ENCODE measurements around the gene ZNRF1. TPM values are rescaled to one million over a fixed set of nuclear protein-coding genes. Genes with fewer than 3 reads are reported as not detected.

ZNRF1 gene
- total and polyA plus RNA-seq, 2 of the 13 experiments (the other 11 are each of a cell fraction or from before 2014, with no cell fraction given): 43.9 to 58.7 TPM

- TF ChIP-seq SP1 (IDR thresholded peaks at IDR 0.05): no peak
- TF ChIP-seq SP1 (CRISPR knock-in tag; IDR thresholded peaks at IDR 0.05): no peak
- peak; percentile 93 for TF ChIP-seq ZBTB20 (CRISPR knock-in tag; IDR thresholded peaks at IDR 0.05; ENCODE audit: borderline replicate concordance, low read depth)
- TF ChIP-seq ZFP82 (CRISPR knock-in tag; IDR thresholded peaks at IDR 0.05; ENCODE audit: borderline replicate concordance): no peak
- TF ChIP-seq, protein P1, sequence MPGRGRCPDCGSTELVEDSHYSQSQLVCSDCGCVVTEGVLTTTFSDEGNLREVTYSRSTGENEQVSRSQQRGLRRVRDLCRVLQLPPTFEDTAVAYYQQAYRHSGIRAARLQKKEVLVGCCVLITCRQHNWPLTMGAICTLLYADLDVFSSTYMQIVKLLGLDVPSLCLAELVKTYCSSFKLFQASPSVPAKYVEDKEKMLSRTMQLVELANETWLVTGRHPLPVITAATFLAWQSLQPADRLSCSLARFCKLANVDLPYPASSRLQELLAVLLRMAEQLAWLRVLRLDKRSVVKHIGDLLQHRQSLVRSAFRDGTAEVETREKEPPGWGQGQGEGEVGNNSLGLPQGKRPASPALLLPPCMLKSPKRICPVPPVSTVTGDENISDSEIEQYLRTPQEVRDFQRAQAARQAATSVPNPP (CRISPR knock-in tag; IDR thresholded peaks at IDR 0.05): no peak
- 0 out of 2 replicates have a peak, but pooled peaks have one; percentile 63 for TF ChIP-seq TOPORS (CRISPR knock-in tag; IDR thresholded peaks at IDR 0.05)
- TF ChIP-seq, protein P2, sequence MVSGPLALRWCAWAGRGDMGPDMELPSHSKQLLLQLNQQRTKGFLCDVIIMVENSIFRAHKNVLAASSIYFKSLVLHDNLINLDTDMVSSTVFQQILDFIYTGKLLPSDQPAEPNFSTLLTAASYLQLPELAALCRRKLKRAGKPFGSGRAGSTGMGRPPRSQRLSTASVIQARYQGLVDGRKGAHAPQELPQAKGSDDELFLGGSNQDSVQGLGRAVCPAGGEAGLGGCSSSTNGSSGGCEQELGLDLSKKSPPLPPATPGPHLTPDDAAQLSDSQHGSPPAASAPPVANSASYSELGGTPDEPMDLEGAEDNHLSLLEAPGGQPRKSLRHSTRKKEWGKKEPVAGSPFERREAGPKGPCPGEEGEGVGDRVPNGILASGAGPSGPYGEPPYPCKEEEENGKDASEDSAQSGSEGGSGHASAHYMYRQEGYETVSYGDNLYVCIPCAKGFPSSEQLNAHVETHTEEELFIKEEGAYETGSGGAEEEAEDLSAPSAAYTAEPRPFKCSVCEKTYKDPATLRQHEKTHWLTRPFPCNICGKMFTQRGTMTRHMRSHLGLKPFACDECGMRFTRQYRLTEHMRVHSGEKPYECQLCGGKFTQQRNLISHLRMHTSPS (CRISPR knock-in tag; IDR thresholded peaks at IDR 0.05; ENCODE audit: low read depth): peak; percentile 98
- no peak for TF ChIP-seq CCDC6 (CRISPR knock-in tag; IDR thresholded peaks at IDR 0.05)
- TF ChIP-seq ZNF10 (CRISPR knock-in tag; IDR thresholded peaks at IDR 0.05; ENCODE audit: borderline replicate concordance, low read depth): no peak
- TF ChIP-seq REL (CRISPR knock-in tag; conservative IDR thresholded peaks at IDR 0.05): no peak
- no peak for TF ChIP-seq ATAD3A (CRISPR knock-in tag; IDR thresholded peaks at IDR 0.05)
- no peak for TF ChIP-seq PAWR (CRISPR knock-in tag; IDR thresholded peaks at IDR 0.05; ENCODE audit: borderline replicate concordance)
- TF ChIP-seq SRSF9 (IDR thresholded peaks at IDR 0.05; ENCODE audit: borderline replicate concordance, insufficient read depth, low read depth, low read length, poor library complexity, severe bottlenecking): no peak
- TF ChIP-seq SPEN (CRISPR knock-in tag; IDR thresholded peaks at IDR 0.05; ENCODE audit: low read depth): no peak
- no peak for TF ChIP-seq IRX3 (CRISPR knock-in tag; IDR thresholded peaks at IDR 0.05; ENCODE audit: borderline replicate concordance, low read depth)
- TF ChIP-seq ZFP36L1 (CRISPR knock-in tag; IDR thresholded peaks at IDR 0.05): no peak
- TF ChIP-seq, protein P3, sequence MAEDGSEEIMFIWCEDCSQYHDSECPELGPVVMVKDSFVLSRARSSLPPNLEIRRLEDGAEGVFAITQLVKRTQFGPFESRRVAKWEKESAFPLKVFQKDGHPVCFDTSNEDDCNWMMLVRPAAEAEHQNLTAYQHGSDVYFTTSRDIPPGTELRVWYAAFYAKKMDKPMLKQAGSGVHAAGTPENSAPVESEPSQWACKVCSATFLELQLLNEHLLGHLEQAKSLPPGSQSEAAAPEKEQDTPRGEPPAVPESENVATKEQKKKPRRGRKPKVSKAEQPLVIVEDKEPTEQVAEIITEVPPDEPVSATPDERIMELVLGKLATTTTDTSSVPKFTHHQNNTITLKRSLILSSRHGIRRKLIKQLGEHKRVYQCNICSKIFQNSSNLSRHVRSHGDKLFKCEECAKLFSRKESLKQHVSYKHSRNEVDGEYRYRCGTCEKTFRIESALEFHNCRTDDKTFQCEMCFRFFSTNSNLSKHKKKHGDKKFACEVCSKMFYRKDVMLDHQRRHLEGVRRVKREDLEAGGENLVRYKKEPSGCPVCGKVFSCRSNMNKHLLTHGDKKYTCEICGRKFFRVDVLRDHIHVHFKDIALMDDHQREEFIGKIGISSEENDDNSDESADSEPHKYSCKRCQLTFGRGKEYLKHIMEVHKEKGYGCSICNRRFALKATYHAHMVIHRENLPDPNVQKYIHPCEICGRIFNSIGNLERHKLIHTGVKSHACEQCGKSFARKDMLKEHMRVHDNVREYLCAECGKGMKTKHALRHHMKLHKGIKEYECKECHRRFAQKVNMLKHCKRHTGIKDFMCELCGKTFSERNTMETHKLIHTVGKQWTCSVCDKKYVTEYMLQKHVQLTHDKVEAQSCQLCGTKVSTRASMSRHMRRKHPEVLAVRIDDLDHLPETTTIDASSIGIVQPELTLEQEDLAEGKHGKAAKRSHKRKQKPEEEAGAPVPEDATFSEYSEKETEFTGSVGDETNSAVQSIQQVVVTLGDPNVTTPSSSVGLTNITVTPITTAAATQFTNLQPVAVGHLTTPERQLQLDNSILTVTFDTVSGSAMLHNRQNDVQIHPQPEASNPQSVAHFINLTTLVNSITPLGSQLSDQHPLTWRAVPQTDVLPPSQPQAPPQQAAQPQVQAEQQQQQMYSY (CRISPR knock-in tag; IDR thresholded peaks at IDR 0.05): no peak
- TF ChIP-seq CC2D1A (CRISPR knock-in tag; IDR thresholded peaks at IDR 0.05): no peak
- TF ChIP-seq ZIK1 (CRISPR knock-in tag; IDR thresholded peaks at IDR 0.05; ENCODE audit: borderline replicate concordance, low read depth): no peak
- TF ChIP-seq PHB2 (IDR thresholded peaks at IDR 0.05; ENCODE audit: partially characterized antibody): no peak
- no peak for TF ChIP-seq PHF5A (CRISPR knock-in tag; IDR thresholded peaks at IDR 0.05; ENCODE audit: low read depth, unreplicated experiment)
- 0 out of 2 replicates have a peak, but pooled peaks have one; percentile 28 for TF ChIP-seq MIXL1 (CRISPR knock-in tag; IDR thresholded peaks at IDR 0.05)
- no peak for TF ChIP-seq TSC22D2 (CRISPR knock-in tag; IDR thresholded peaks at IDR 0.05; ENCODE audit: borderline replicate concordance)
- 0 out of 2 replicates have a peak, but pooled peaks have one; percentile 29 for TF ChIP-seq ZNF232 (CRISPR knock-in tag; IDR thresholded peaks at IDR 0.05; ENCODE audit: borderline replicate concordance)
- TF ChIP-seq ZNF547 (CRISPR knock-in tag; IDR thresholded peaks at IDR 0.05): no peak
These were observed 55.1 kb downstream of the ZNRF1 start (continued) for GRCh38 chr16:75053791-75054555.

All from HepG2 (cell line).